Endothelial cell of umbilical vein (primary cell): ENCODE measurements around the gene REPIN1. TPM values are rescaled to one million over a fixed set of nuclear protein-coding genes. Genes with fewer than 3 reads are reported as not detected.

Source experiments
- BruUV-seq: library from RNA; stranded (reverse); fragments of 400-500 nt; replicated peaks from 2 replicates; lab custom pipeline; 2021; lab: Mats Ljungman, UMichigan
- CTCF ChIA-PET: fragments of 300-600, 350-600 bp; sonication (Branson Sonifier 250); formaldehyde crosslinking; loops from one replicate; lab custom pipeline; 2021; ENCODE audit warnings: antibody characterized with exemption, inconsistent platforms; lab: Charles Lee
- POLR2A ChIA-PET: fragments of 300-600, 350-600 bp; sonication (Branson Sonifier 250); formaldehyde crosslinking; loops from one replicate; lab custom pipeline; 2021; ENCODE audit warnings: antibody characterized with exemption, inconsistent platforms; lab: Charles Lee
- DNase-seq: peaks from one replicate; pipeline ENCODE4 v3.0.0-alpha.2; 2011; ENCODE audit warnings: low read depth, low spot score
- FAIRE-seq: peaks from 2 replicates; lab custom pipeline; 2011; peaks lifted over from hg19 to GRCh38; lab: Jason Lieb, UNC
- H2AFZ ChIP-seq: 2 replicates; pipeline ENCODE4 v1.6.0; 2012; ENCODE audit warnings: low read depth, low read length, control low read depth, inconsistent platforms
- H3K27ac ChIP-seq: 2 replicates; pipeline ENCODE4 v1.5.1; 2011; ENCODE audit warnings: low read depth, mild to moderate bottlenecking, control low read depth, low read length, moderate library complexity; ENCODE audit not compliant: insufficient read depth
- H3K27me3 ChIP-seq, 2 experiments: 2 replicates each; pipeline versions ENCODE4 v1.6.0 to v1.6.1; 2011; ENCODE audit warnings: low read length in 2 of 2, mixed read lengths in 1 of 2; ENCODE audit not compliant: control insufficient read depth in 2 of 2, insufficient read depth in 2 of 2
- H3K36me3 ChIP-seq, 2 experiments: 2 replicates in 1 of 2; 3 replicates in 1 of 2; pipeline ENCODE4 v1.5.1; 2011; ENCODE audit warnings: low read length in 2 of 2, mild to moderate bottlenecking in 1 of 2, moderate library complexity in 1 of 2; ENCODE audit not compliant: control insufficient read depth in 2 of 2, insufficient read depth in 2 of 2; ENCODE audit errors: extremely low read depth in 1 of 2
- H3K4me1 ChIP-seq: 3 replicates; pipeline ENCODE4 v1.5.1; 2011; ENCODE audit warnings: mild to moderate bottlenecking, low read length; ENCODE audit not compliant: control insufficient read depth, insufficient read depth; ENCODE audit errors: extremely low read depth
- H3K4me2 ChIP-seq: 2 replicates; pipeline ENCODE4 v1.6.1; 2011; ENCODE audit warnings: low read length, control low read depth, mixed read lengths; ENCODE audit not compliant: insufficient read depth
- H3K4me3 ChIP-seq, 3 experiments: fragments of 200-600 bp in 1 of 3; sonication (generic), shearing (Covaris generic) in 1 of 3; replicated peaks in 1 of 3; 2 replicates each; pipeline ENCODE4 v1.5.1; 2011 to 2016; ENCODE audit warnings: control low read depth in 3 of 3, low read length in 3 of 3, mild to moderate bottlenecking in 2 of 3, inconsistent platforms in 1 of 3, low read depth in 1 of 3, moderate library complexity in 1 of 3; ENCODE audit not compliant: insufficient read depth in 1 of 3
- H3K79me2 ChIP-seq: 2 replicates; pipeline ENCODE4 v1.6.0; 2012; ENCODE audit warnings: low read length, inconsistent platforms; ENCODE audit not compliant: control insufficient read depth, insufficient read depth
- H3K9ac ChIP-seq: replicated peaks from 2 replicates; pipeline ENCODE3; 2011; ENCODE audit warnings: low read length, control low read depth; ENCODE audit not compliant: insufficient read depth; ENCODE audit errors: extremely low read depth
- H3K9me1 ChIP-seq: replicated peaks from 3 replicates; pipeline ENCODE4 v1.6.0; 2011; ENCODE audit warnings: mild to moderate bottlenecking, low read length; ENCODE audit not compliant: control insufficient read depth, insufficient read depth; ENCODE audit errors: extremely low read depth
- H3K9me3 ChIP-seq: replicated peaks from 2 replicates; pipeline ENCODE4 v1.5.1; 2012; ENCODE audit warnings: low read length, inconsistent platforms; ENCODE audit not compliant: control insufficient read depth, insufficient read depth
- H4K20me1 ChIP-seq: replicated peaks from 2 replicates; pipeline ENCODE3; 2011; ENCODE audit warnings: mild to moderate bottlenecking, low read length; ENCODE audit not compliant: control insufficient read depth, insufficient read depth; ENCODE audit errors: extremely low read depth
- EZH2 ChIP-seq: IDR thresholded peaks from 2 replicates; pipeline ENCODE4 v1.6.1; 2012; ENCODE audit warnings: borderline replicate concordance, low read depth, mild to moderate bottlenecking, moderate library complexity, low read length, inconsistent platforms; ENCODE audit not compliant: severe bottlenecking
- GATA2 ChIP-seq: IDR thresholded peaks from 2 replicates; pipeline ENCODE4 v1.7.0; 2011; ENCODE audit warnings: low read depth, mild to moderate bottlenecking, moderate library complexity, mixed read lengths, low read length; ENCODE audit not compliant: insufficient read length, insufficient read depth
- JUN ChIP-seq: IDR thresholded peaks from 2 replicates; pipeline ENCODE4 v1.6.1; 2011; ENCODE audit warnings: borderline replicate concordance, low read depth; ENCODE audit not compliant: insufficient read length, insufficient read depth
- POLR2A ChIP-seq: IDR thresholded peaks from 2 replicates; pipeline ENCODE4 v1.6.1; 2012; ENCODE audit warnings: low read depth, mild to moderate bottlenecking, control low read depth, low read length
- POLR2AphosphoS5 ChIP-seq: IDR thresholded peaks from 2 replicates; pipeline ENCODE4 v1.6.1; 2012; ENCODE audit warnings: low read depth, mild to moderate bottlenecking, control low read depth, low read length, moderate library complexity; ENCODE audit not compliant: insufficient read depth
- dilution Hi-C: fragments of 300-500 bp; cut with MboI; formaldehyde crosslinking; loops from one replicate; pipeline ENCODE4 v1.15.0; 2019; ENCODE audit warnings: low sequenced_read_pairs; ENCODE audit not compliant: extremely low pct_ligation_motif_present
- intact Hi-C: fragments of 100-400 bp; cut with micrococcal nuclease; formaldehyde crosslinking; loops from one replicate; pipeline ENCODE4 v1.10.0; 2022
- polyA plus RNA-seq, 4 experiments: library from polyadenylated mRNA; depleted of rRNA in 3 of 4; stranded (reverse) in 3 of 4; unstranded in 1 of 4; fragments of >200 nt; gene quantifications; 2 replicates each; pipeline versions ENCODE4 v1.2.1 to v1.2.3, GENCODE V29; 2011 to 2012; ENCODE audit warnings: missing spikeins in 1 of 4
- total RNA-seq: library from RNA; stranded (reverse); gene quantifications from 2 replicates; pipeline ENCODE4 v1.2.3, GENCODE V29; 2021
- TF ChIP-seq, protein P1 (sequence below), 2 donors: IDR thresholded peaks; 1 replicate in 1 of 2; 2 replicates in 1 of 2; pipeline ENCODE4 v1.5.1; 2011; ENCODE audit warnings: low read length in 2 of 2, mild to moderate bottlenecking in 2 of 2, moderate library complexity in 2 of 2, control low read depth in 1 of 2, inconsistent platforms in 1 of 2, low read depth in 1 of 2; ENCODE audit not compliant: insufficient read depth in 1 of 2; ENCODE audit errors: extremely low read depth in 1 of 2

Gene REPIN1
- total and polyA plus RNA-seq, 2 donors (not counting 3 experiments of a cell fraction or from before 2014, with no cell fraction given) = 108 to 140 TPM

- FAIRE-seq = no peak
- Histone ChIP-seq H3K36me3 (no peaks in the 10 kb centered on the region), H4K20me1 (no peaks in the 10 kb centered on the region), H3K9me3 (no peaks in the 10 kb centered on the region), H3K79me2 (no peaks in the 10 kb centered on the region), H3K4me1 (peaks cover 15% of the 10 kb centered on the region), H3K9ac (peak overlapping the region; percentile 81), H3K4me3 (peak overlapping the region; percentile 68 to 81 (median 79)), H3K9me1 (no peaks in the 10 kb centered on the region), H3K4me2 (peak overlapping the region; percentile 83), H3K27me3 (no peaks in the 10 kb centered on the region), H2AFZ (peak overlapping the region; percentile 96), H3K27ac (peak overlapping the region; percentile 71)
- TF ChIP-seq POLR2A = no peak
- TF ChIP-seq, protein P1, sequence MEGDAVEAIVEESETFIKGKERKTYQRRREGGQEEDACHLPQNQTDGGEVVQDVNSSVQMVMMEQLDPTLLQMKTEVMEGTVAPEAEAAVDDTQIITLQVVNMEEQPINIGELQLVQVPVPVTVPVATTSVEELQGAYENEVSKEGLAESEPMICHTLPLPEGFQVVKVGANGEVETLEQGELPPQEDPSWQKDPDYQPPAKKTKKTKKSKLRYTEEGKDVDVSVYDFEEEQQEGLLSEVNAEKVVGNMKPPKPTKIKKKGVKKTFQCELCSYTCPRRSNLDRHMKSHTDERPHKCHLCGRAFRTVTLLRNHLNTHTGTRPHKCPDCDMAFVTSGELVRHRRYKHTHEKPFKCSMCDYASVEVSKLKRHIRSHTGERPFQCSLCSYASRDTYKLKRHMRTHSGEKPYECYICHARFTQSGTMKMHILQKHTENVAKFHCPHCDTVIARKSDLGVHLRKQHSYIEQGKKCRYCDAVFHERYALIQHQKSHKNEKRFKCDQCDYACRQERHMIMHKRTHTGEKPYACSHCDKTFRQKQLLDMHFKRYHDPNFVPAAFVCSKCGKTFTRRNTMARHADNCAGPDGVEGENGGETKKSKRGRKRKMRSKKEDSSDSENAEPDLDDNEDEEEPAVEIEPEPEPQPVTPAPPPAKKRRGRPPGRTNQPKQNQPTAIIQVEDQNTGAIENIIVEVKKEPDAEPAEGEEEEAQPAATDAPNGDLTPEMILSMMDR (IDR thresholded peaks at IDR 0.05; ENCODE audit: extremely low read depth in 1 of 2, insufficient read depth in 1 of 2, low read depth in 1 of 2, low read length in 2 of 2) = no peak
- no peak for TF ChIP-seq JUN
- TF ChIP-seq GATA2 = no peak
- no peak for TF ChIP-seq EZH2
- TF ChIP-seq POLR2AphosphoS5 = no peak
- intact Hi-C loops (loop anchor here (1.0 kb wide), 2 partner anchors 26 to 39 kb away; partner anchors contain the start of gene ZNF775), dilution Hi-C loops (no loop called here)
- ChIA-PET CTCF (interaction anchor here (0.8 to 2.4 kb wide), 7 partner anchors 9 to 51 kb away, joined by 3 to 11 read pairs (median 4); partner anchors contain the start of gene REPIN1), POLR2A (interaction anchor here (0.5 to 0.6 kb wide), 2 partner anchors 33 to 39 kb away, joined by 3 read pairs; no protein-coding TSS in a partner anchor)
- BruUV-seq = no TSS peak
- DNase-seq = no peak
These were observed 37.1 kb downstream of the REPIN1 start for GRCh38 chr7:150405584-150406311.
